ENCODE data around the gene CDCP1.

CDCP1 gene

GRCh38 chr3:45097296-45097883 lies 48.8 kb downstream of the CDCP1 start:
- peaks cover 10% of the 10 kb centered on the region for H3K4me1 Mint-ChIP-seq (ENCODE audit: low read depth)
- no peaks in the 10 kb centered on the region for H3K36me3 Mint-ChIP-seq
- H3K27me3 Mint-ChIP-seq: peaks cover 32% of the 10 kb centered on the region
- no peak overlapping the region for H3K4me3 Mint-ChIP-seq
- H3K9me3 Mint-ChIP-seq (ENCODE audit: low read depth): no peaks in the 10 kb centered on the region
- no peak overlapping the region for H3K27ac Mint-ChIP-seq

GRCh38 chr3:45095916-45096526 lies 50.2 kb downstream of the CDCP1 start:
- Mint-ChIP-seq H3K27ac (no peak overlapping the region), H3K27me3 (peaks cover 31% of the 10 kb centered on the region), H3K9me3 (ENCODE audit: low read depth) (no peaks in the 10 kb centered on the region), H3K4me1 (ENCODE audit: low read depth) (peaks cover 9% of the 10 kb centered on the region), H3K4me3 (no peak overlapping the region), H3K36me3 (no peaks in the 10 kb centered on the region)

GRCh38 chr3:45093176-45093575 lies 53.0 kb downstream of the CDCP1 start:
- peaks cover 6% of the 10 kb centered on the region for H3K4me1 Mint-ChIP-seq (ENCODE audit: low read depth)
- H3K27ac Mint-ChIP-seq: no peak overlapping the region
- no peaks in the 10 kb centered on the region for H3K9me3 Mint-ChIP-seq (ENCODE audit: low read depth)

GRCh38 chr3:45092132-45093031 lies 53.8 kb downstream of the CDCP1 start:
- no peaks in the 10 kb centered on the region for H3K9me3 Mint-ChIP-seq (ENCODE audit: low read depth)

More at GRCh38 chr3:45093176-45093575, 53.0 kb downstream of the CDCP1 start:
- Mint-ChIP-seq H3K27me3 (peaks cover 10% of the 10 kb centered on the region), H3K36me3 (no peaks in the 10 kb centered on the region), H3K4me3 (no peak overlapping the region)

GRCh38 chr3:45090855-45091254 lies 55.3 kb downstream of the CDCP1 start:
- Mint-ChIP-seq H3K9me3 (ENCODE audit: low read depth) (no peaks in the 10 kb centered on the region), H3K4me1 (ENCODE audit: low read depth) (peaks cover 6% of the 10 kb centered on the region), H3K36me3 (no peaks in the 10 kb centered on the region), H3K4me3 (no peak overlapping the region), H3K27me3 (peaks cover 5% of the 10 kb centered on the region), H3K27ac (no peak overlapping the region)

More at GRCh38 chr3:45092132-45093031, 53.8 kb downstream of the CDCP1 start:
- Mint-ChIP-seq H3K4me1 (ENCODE audit: low read depth) (peaks cover 6% of the 10 kb centered on the region), H3K27me3 (peaks cover 8% of the 10 kb centered on the region), H3K27ac (no peak overlapping the region), H3K4me3 (no peak overlapping the region), H3K36me3 (no peaks in the 10 kb centered on the region)

GRCh38 chr3:45088543-45089358 lies 57.4 kb downstream of the CDCP1 start:
- no peaks in the 10 kb centered on the region for H3K9me3 Mint-ChIP-seq (ENCODE audit: low read depth)
- no peaks in the 10 kb centered on the region for H3K36me3 Mint-ChIP-seq
- H3K27ac Mint-ChIP-seq: no peak overlapping the region
- H3K4me1 Mint-ChIP-seq (ENCODE audit: low read depth): peaks cover 3% of the 10 kb centered on the region
- H3K27me3 Mint-ChIP-seq: no peaks in the 10 kb centered on the region
- H3K4me3 Mint-ChIP-seq: no peak overlapping the region

- Mint-ChIP-seq H3K36me3 (no peaks in the 10 kb centered on the region), H3K4me1 (ENCODE audit: low read depth) (peaks cover 3% of the 10 kb centered on the region), H3K9me3 (ENCODE audit: low read depth) (no peaks in the 10 kb centered on the region), H3K4me3 (no peak overlapping the region), H3K27me3 (no peaks in the 10 kb centered on the region), H3K27ac (no peak overlapping the region)
Observed at GRCh38 chr3:45087155-45087554, 59.0 kb downstream of the CDCP1 start.

- no peak overlapping the region for H3K4me3 Mint-ChIP-seq
- H3K27me3 Mint-ChIP-seq: no peaks in the 10 kb centered on the region
- H3K27ac Mint-ChIP-seq: no peak overlapping the region
- no peaks in the 10 kb centered on the region for H3K9me3 Mint-ChIP-seq (ENCODE audit: low read depth)
- H3K36me3 Mint-ChIP-seq: no peaks in the 10 kb centered on the region
- peaks cover 3% of the 10 kb centered on the region for H3K4me1 Mint-ChIP-seq (ENCODE audit: low read depth)
Observed at GRCh38 chr3:45084820-45085816, 61.1 kb downstream of the CDCP1 start.

- Mint-ChIP-seq H3K4me3 (no peak overlapping the region), H3K9me3 (ENCODE audit: low read depth) (no peaks in the 10 kb centered on the region), H3K36me3 (no peaks in the 10 kb centered on the region), H3K4me1 (ENCODE audit: low read depth) (peaks cover 3% of the 10 kb centered on the region), H3K27me3 (no peaks in the 10 kb centered on the region), H3K27ac (no peak overlapping the region)
Observed at GRCh38 chr3:45084361-45084760, 61.8 kb downstream of the CDCP1 start.

- Mint-ChIP-seq H3K36me3 (no peaks in the 10 kb centered on the region), H3K27ac (no peak overlapping the region), H3K4me3 (no peak overlapping the region), H3K9me3 (ENCODE audit: low read depth) (no peaks in the 10 kb centered on the region), H3K27me3 (no peaks in the 10 kb centered on the region), H3K4me1 (ENCODE audit: low read depth) (no peaks in the 10 kb centered on the region)
Observed at GRCh38 chr3:45083023-45083422, 63.2 kb downstream of the CDCP1 start.

GRCh38 chr3:45082142-45082538 lies 64.0 kb downstream of the CDCP1 start:
- no peaks in the 10 kb centered on the region for H3K4me1 Mint-ChIP-seq (ENCODE audit: low read depth)
- no peaks in the 10 kb centered on the region for H3K36me3 Mint-ChIP-seq
- no peaks in the 10 kb centered on the region for H3K9me3 Mint-ChIP-seq (ENCODE audit: low read depth)
- no peaks in the 10 kb centered on the region for H3K27me3 Mint-ChIP-seq
- no peak overlapping the region for H3K4me3 Mint-ChIP-seq
- H3K27ac Mint-ChIP-seq: no peak overlapping the region

- H3K4me1 Mint-ChIP-seq (ENCODE audit: low read depth): no peaks in the 10 kb centered on the region
- no peaks in the 10 kb centered on the region for H3K36me3 Mint-ChIP-seq
- peaks cover 4% of the 10 kb centered on the region for H3K27me3 Mint-ChIP-seq
- H3K27ac Mint-ChIP-seq: no peak overlapping the region
- H3K4me3 Mint-ChIP-seq: no peak overlapping the region
- no peaks in the 10 kb centered on the region for H3K9me3 Mint-ChIP-seq (ENCODE audit: low read depth)
Observed at GRCh38 chr3:45081506-45082141, 64.6 kb downstream of the CDCP1 start.

- Mint-ChIP-seq H3K27ac (no peak overlapping the region), H3K4me1 (ENCODE audit: low read depth) (no peaks in the 10 kb centered on the region), H3K4me3 (no peak overlapping the region), H3K36me3 (no peaks in the 10 kb centered on the region), H3K9me3 (ENCODE audit: low read depth) (no peaks in the 10 kb centered on the region), H3K27me3 (peaks cover 4% of the 10 kb centered on the region)
Observed at GRCh38 chr3:45080824-45081223, 65.4 kb downstream of the CDCP1 start.

Data from activated naive CD8-positive, alpha-beta T cell (primary cell).